Hepatic stellate cell (primary cell): ENCODE measurements around the gene INPP5A.
A peak's percentile ranks its signal among the peaks of the same experiment; 100 is the strongest.

Experiments
- DNase-seq: peaks from one replicate; pipeline ENCODE4 v3.0.0; 2011; ENCODE audit warnings: low spot score

INPP5A gene

GRCh38 chr10:132535065-132535651 is 2.4 kb upstream of the INPP5A start:
- DNase-seq = no peak

DNA sequence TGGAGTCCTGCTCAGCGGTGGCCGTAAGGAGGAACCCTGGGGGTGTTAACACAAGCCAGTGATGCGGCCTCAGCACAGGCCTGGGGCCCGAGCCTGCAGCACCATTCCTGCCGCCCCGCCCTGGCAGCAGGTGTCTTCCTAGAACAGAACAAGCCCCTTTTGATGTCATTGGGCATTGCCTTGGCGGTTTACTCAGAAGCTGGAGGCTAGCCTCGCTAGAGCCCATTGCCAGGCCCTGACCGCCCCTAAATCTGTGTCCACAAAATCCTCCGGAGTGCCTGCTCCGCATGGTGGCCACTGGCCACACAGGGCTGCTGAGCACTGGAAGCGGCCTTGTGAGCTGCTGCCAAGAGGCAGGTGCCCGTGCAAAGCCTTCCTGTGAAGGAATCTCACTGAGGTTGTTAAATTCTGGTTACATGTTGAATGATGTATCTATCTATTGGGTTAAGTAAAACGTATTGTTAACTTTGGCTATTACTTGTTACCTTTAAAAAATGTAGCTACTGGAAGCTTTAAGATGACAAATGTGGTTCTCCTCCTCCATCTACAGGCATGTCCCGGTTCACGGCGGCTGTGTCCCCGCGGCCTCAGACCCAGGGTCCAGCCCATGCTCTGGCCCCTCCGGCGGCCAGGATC is 1.2 kb upstream of the INPP5A start:
- no peak for DNase-seq

GRCh38 chr10:132536877-132537683 is 507 bp upstream of the INPP5A start:
- peak; percentile 97 for DNase-seq

DNA sequence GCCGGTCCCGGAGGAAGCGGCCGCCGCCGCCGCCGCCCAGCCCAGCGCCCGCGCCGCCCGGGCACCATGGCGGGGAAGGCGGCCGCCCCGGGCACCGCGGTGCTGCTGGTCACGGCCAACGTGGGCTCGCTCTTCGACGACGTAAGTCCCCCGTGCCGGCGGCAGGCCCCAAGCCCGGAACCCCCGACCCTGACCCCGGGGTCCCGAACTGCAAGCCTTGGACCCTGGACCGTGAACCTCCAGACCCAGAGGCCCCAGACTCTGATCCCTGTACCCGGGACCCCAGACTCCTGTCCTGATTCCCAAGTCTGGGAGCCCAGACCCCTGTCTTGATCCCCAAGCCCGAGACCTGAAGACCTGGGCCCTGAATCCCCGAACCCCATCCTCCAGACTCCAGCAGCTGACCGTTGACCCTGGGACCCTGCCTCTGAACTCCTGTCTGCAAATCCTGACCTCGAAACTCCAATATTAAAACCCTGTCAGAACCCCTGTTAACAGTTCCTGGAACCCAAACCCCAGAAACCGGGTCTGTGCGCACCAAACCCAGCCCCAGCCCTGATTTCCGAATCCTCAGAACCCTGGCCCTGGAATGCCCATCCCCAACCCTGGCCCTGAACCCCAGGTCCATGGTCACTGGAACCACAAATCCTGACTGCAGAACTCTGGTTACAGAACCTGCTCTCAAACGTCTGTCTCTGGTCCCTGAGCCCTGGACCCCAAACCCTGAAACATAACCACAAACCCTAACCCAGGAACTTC is 623 bp downstream of the INPP5A start:
- no peak for DNase-seq

- DNase-seq = no peak
Observed at GRCh38 chr10:132538790-132539421, 1.3 kb downstream of the INPP5A start.

- no peak for DNase-seq
Observed at GRCh38 chr10:132539431-132539839, 1.8 kb downstream of the INPP5A start.

GRCh38 chr10:132539894-132540293 is 2.3 kb downstream of the INPP5A start:
- peak; percentile 77 for DNase-seq

GRCh38 chr10:132540456-132540855 is 2.9 kb downstream of the INPP5A start:
- peak; percentile 62 for DNase-seq

- no peak for DNase-seq
Observed at GRCh38 chr10:132541129-132541528, 3.5 kb downstream of the INPP5A start.

- DNase-seq = no peak
Observed at GRCh38 chr10:132541601-132542011, 4.0 kb downstream of the INPP5A start.

DNA sequence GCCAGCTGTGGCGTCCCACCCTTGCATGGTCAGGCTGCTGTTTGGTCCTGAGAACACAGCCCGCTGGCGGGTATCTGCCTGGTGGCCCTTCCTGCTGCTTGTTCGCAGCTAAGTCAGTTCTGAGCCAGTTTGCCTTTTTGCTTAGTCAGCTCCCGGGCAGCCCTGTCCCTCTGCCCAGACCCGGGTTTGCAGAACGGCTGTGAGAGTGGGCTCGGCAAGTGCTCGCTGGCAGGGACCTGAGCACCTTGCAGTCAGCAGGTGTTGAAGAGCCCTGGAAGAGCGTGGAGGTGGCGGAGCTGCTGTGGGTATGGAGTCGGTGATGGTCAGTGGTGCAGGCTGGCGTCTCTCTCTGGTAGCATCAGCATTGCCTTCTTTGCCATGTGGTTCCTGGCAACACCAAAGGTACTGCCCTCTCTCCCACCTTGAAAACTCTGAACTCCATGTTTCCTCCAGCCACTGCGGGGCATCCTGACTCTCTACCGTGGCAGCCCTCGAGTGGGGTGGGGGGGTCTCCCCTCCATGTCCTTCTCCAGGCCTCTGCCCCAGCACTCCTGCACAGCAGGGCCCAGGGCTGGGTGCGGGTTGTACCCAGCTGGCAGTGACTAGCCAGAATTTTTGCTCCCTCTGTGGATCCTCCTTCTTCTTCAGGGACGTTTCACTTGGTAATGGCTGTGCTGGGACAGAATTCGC is 4.6 kb downstream of the INPP5A start:
- no peak for DNase-seq

- no peak for DNase-seq
Observed at GRCh38 chr10:132542819-132543218, 5.2 kb downstream of the INPP5A start.

DNA sequence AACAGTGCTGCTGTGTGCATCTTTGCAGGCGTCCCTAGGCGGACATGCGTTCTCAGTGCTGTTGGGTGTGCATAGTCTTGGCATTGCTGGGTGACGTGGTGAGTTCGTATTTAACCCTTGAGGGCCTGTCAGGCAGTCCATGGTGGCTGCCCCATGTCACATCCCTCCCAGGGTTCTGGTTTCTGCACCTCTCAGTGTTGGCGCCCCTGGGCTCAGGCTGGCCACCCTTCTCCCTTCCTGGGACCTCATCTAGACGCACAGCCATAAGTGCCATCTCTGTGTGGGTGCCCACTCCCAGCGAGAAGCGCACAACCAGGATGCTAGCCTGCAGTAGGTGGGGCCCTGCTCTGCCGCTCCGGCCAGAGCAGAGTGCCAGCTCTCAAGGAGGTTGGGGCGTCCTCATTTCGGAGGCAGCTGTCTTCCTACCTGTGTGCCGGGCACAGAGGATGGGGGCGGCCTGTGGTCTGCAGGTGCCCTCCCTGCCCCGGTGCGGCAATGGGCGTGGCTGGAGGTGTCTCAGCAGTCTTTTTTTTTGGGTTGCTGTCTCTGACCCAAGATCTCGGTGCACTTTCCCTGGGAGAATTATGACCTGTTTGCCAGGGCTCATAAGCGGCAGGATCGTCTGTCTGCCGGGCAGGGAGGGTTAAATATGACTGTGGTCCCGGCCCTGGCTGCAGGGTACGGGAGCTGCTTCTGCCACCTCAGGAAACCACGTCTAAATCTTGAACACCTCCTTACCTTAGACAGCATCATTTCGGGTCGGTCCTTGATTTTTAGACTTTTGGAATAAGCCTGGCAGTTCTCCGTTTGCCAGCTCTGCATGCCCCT is 6.5 kb downstream of the INPP5A start:
- no peak for DNase-seq

DNA sequence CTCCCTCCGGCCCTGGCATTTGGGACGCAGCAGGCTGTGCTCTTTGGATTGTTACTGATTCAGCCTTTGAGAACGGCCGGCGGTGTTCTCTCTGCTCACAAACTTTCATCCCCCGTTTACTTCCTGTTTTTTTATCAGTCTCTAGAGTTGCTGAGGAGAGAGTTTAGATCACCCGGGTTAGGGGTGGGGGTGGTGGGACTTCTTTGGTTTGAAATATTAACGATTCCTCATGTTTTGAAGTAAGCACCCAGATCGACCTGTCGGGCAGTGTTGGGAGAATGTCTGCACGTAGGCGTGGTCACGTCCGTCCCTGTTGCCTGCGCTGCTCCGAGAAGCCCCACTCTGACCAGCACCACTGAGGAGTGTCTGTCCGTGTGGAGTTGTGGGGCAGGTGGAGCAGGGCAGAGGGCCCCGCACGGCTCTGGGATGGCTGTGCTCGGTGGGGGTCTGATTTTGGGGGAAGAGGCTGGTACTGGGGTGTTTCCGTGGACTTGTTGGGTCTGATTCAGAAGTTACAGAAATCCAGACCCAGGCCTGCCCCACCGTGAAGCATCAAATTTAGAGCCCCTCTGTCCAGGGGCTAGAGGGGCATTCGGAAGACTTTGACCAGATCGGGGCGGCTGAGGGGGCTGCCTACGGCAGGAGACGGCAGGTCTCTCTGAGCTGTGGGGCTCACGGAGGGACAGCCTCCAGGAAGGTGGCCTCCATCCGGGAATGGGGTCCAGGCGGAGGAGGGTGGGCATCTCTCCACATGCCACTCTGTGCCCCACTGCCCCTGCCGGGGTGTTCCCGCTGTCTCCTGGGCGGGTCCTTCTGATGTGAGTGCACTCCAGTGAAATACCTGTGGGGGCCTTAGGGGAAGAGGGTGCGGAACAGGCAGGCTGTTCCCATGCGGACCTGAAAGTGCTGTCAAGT is 7.4 kb downstream of the INPP5A start:
- DNase-seq = peak; percentile 47

- DNase-seq = no peak
Observed at GRCh38 chr10:132545659-132546367, 8.2 kb downstream of the INPP5A start.

GRCh38 chr10:132546567-132547420 is 9.2 kb downstream of the INPP5A start:
- DNase-seq = no peak

GRCh38 chr10:132547421-132547861 is 9.9 kb downstream of the INPP5A start:
- DNase-seq = no peak
